ENCODE data around the gene CELF5. TPM values are rescaled to one million over a fixed set of nuclear protein-coding genes. Genes with fewer than 3 reads are reported as not detected.

Gene CELF5
- total RNA-seq, 3 donors from 2014 or later (not counting 1 experiment from before 2014, with no cell fraction given): 0.41 to 0.83 TPM; not detected in 1

DNA sequence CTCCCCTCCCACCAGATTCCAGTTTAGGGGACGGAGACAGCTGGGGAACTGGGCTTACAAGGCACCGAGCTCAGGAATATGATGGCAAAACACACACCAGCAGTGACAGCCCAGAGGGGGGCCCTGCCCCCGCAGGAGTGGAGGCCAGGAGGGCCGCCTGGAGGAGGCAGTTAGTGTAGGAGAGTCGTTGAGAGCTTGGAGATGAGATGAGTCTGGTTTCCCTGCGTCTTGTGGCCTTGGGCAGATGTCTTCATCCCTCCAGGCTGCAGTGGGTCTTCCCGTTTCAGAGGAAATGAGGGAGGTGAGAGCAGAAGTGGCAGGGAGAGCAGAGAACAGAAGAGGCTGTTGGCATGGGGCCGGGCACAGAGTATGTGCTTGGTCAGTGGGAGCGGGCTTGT lies 4.9 kb downstream of the CELF5 start:
- ATAC-seq: no peak
- no peak for DNase-seq
- no peak overlapping the region for H3K27ac Mint-ChIP-seq
- 61% methylated on average over 9 of the region's 9 CpGs for WGBS (ENCODE audit: insufficient coverage)
- Histone ChIP-seq H3K9me3 (ENCODE audit: control insufficient read depth, insufficient read depth, low read length) (no peaks in the 10 kb centered on the region), H3K36me3 (ENCODE audit: control insufficient read depth, insufficient read depth, low read length) (no peaks in the 10 kb centered on the region), H3K4me3 (ENCODE audit: low read length) (no peak overlapping the region), H3K27ac (ENCODE audit: low read length) (no peak overlapping the region), H3K4me1 (ENCODE audit: control insufficient read depth, insufficient read depth, low read length) (peaks cover 2% of the 10 kb centered on the region), H3K27me3 (ENCODE audit: control insufficient read depth, insufficient read depth, low read length) (peaks cover 17% of the 10 kb centered on the region)
- intact Hi-C loops (cut with micrococcal nuclease): no loop called here
- no peak overlapping the region for H3K4me3 Mint-ChIP-seq
- H3K9me3 Mint-ChIP-seq: peaks cover 0 to 2% of the 10 kb centered on the region in 2 donors
- H3K36me3 Mint-ChIP-seq: no peaks in the 10 kb centered on the region
- peaks cover 7 to 35% of the 10 kb centered on the region in 2 donors for H3K27me3 Mint-ChIP-seq (ENCODE audit: low read depth in 2 of 2)
- H3K4me1 Mint-ChIP-seq: peaks cover 0 to 6% of the 10 kb centered on the region in 2 donors
- TF ChIP-seq CTCF (IDR thresholded peaks at IDR 0.05): no peak

- peaks cover 0 to 6% of the 10 kb centered on the region in 2 donors for H3K4me1 Mint-ChIP-seq
- 90% methylated on average over 4 of the region's 4 CpGs for WGBS (ENCODE audit: insufficient coverage)
- H3K27ac ChIP-seq (ENCODE audit: low read length): no peak overlapping the region
Observed at GRCh38 chr19:3229888-3230496, 5.5 kb downstream of the CELF5 start.

GRCh38 chr19:3231288-3231687 lies 6.8 kb downstream of the CELF5 start:
- Mint-ChIP-seq H3K36me3 (no peaks in the 10 kb centered on the region), H3K4me1 (peaks cover 0 to 6% of the 10 kb centered on the region in 2 donors), H3K27ac (no peak overlapping the region), H3K9me3 (peaks cover 0 to 2% of the 10 kb centered on the region in 2 donors), H3K27me3 (ENCODE audit: low read depth in 2 of 2) (peaks cover 7 to 37% of the 10 kb centered on the region in 2 donors), H3K4me3 (no peak overlapping the region)
- H3K9me3 ChIP-seq (ENCODE audit: control insufficient read depth, insufficient read depth, low read length): no peaks in the 10 kb centered on the region
- peaks cover 9% of the 10 kb centered on the region for H3K27me3 ChIP-seq (ENCODE audit: control insufficient read depth, insufficient read depth, low read length)
- WGBS (ENCODE audit: insufficient coverage): 95% methylated on average over 1 of the region's 1 CpG
- no peak for TF ChIP-seq CTCF (IDR thresholded peaks at IDR 0.05)
- no peak for ATAC-seq
- H3K27ac ChIP-seq (ENCODE audit: low read length): no peak overlapping the region
- no peak for DNase-seq
- H3K36me3 ChIP-seq (ENCODE audit: control insufficient read depth, insufficient read depth, low read length): no peaks in the 10 kb centered on the region
- no peak overlapping the region for H3K4me3 ChIP-seq (ENCODE audit: low read length)
- H3K4me1 ChIP-seq (ENCODE audit: control insufficient read depth, insufficient read depth, low read length): no peaks in the 10 kb centered on the region
- intact Hi-C loops (cut with micrococcal nuclease): no loop called here

More at GRCh38 chr19:3229888-3230496, 5.5 kb downstream of the CELF5 start:
- intact Hi-C loops (cut with micrococcal nuclease): no loop called here
- TF ChIP-seq CTCF (IDR thresholded peaks at IDR 0.05): no peak
- H3K36me3 ChIP-seq (ENCODE audit: control insufficient read depth, insufficient read depth, low read length): no peaks in the 10 kb centered on the region
- peaks cover 0 to 2% of the 10 kb centered on the region in 2 donors for H3K9me3 Mint-ChIP-seq
- H3K36me3 Mint-ChIP-seq: no peaks in the 10 kb centered on the region
- no peak overlapping the region for H3K27ac Mint-ChIP-seq
- no peak overlapping the region for H3K4me3 ChIP-seq (ENCODE audit: low read length)
- H3K4me1 ChIP-seq (ENCODE audit: control insufficient read depth, insufficient read depth, low read length): no peaks in the 10 kb centered on the region
- no peak for ATAC-seq
- H3K4me3 Mint-ChIP-seq: no peak overlapping the region
- H3K27me3 ChIP-seq (ENCODE audit: control insufficient read depth, insufficient read depth, low read length): peaks cover 17% of the 10 kb centered on the region
- H3K9me3 ChIP-seq (ENCODE audit: control insufficient read depth, insufficient read depth, low read length): no peaks in the 10 kb centered on the region
- peaks cover 7 to 36% of the 10 kb centered on the region in 2 donors for H3K27me3 Mint-ChIP-seq (ENCODE audit: low read depth in 2 of 2)
- no peak for DNase-seq

GRCh38 chr19:3233116-3233515 lies 8.7 kb downstream of the CELF5 start:
- Histone ChIP-seq H3K27me3 (ENCODE audit: control insufficient read depth, insufficient read depth, low read length) (peaks cover 4% of the 10 kb centered on the region), H3K4me3 (ENCODE audit: low read length) (no peak overlapping the region), H3K4me1 (ENCODE audit: control insufficient read depth, insufficient read depth, low read length) (no peaks in the 10 kb centered on the region), H3K36me3 (ENCODE audit: control insufficient read depth, insufficient read depth, low read length) (no peaks in the 10 kb centered on the region), H3K9me3 (ENCODE audit: control insufficient read depth, insufficient read depth, low read length) (no peaks in the 10 kb centered on the region), H3K27ac (ENCODE audit: low read length) (no peak overlapping the region)
- intact Hi-C loops (cut with micrococcal nuclease): no loop called here
- H3K4me3 Mint-ChIP-seq: no peak overlapping the region
- ATAC-seq: no peak
- TF ChIP-seq CTCF (IDR thresholded peaks at IDR 0.05): no peak
- H3K4me1 Mint-ChIP-seq: peaks cover 0 to 1% of the 10 kb centered on the region in 2 donors
- H3K27me3 Mint-ChIP-seq (ENCODE audit: low read depth in 2 of 2): peaks cover 7 to 22% of the 10 kb centered on the region in 2 donors
- no peaks in the 10 kb centered on the region for H3K36me3 Mint-ChIP-seq
- no peak for DNase-seq
- H3K9me3 Mint-ChIP-seq: peaks cover 0 to 2% of the 10 kb centered on the region in 2 donors
- H3K27ac Mint-ChIP-seq: no peak overlapping the region
- WGBS (ENCODE audit: insufficient coverage): 75% methylated on average over 4 of the region's 4 CpGs
